GM18867 (cell line): Measurements from ENCODE around the gene GEMIN5.

Experiments
- ATAC-seq: cut with Tn5 transposase; IDR thresholded peaks from one replicate; pipeline ENCODE4 v1.9.1; 2021; ENCODE audit warnings: mild to moderate bottlenecking, moderate library complexity; ENCODE audit not compliant: unreplicated experiment

Gene GEMIN5

GRCh38 chr5:154850255-154851062, 87.6 kb downstream of the GEMIN5 start, which contains the start of gene FAXDC2:
Gene FAXDC2, minus strand, starts transcription at chr5:154850603. Its CDS starts 12,425 bp downstream, at chr5:154838178.
- no peak for ATAC-seq

- ATAC-seq = no peak
Measured at GRCh38 chr5:154849791-154850201, 88.2 kb downstream of the GEMIN5 start.

- ATAC-seq = no peak
Measured at GRCh38 chr5:154849264-154849785, 88.7 kb downstream of the GEMIN5 start.

GRCh38 chr5:154844809-154845208, 93.2 kb downstream of the GEMIN5 start:
- ATAC-seq = no peak

GRCh38 chr5:154842689-154843530, 95.1 kb downstream of the GEMIN5 start:
- no peak for ATAC-seq

- ATAC-seq = no peak
Measured at GRCh38 chr5:154841273-154841661, 96.7 kb downstream of the GEMIN5 start.

GRCh38 chr5:154840435-154841272, 97.4 kb downstream of the GEMIN5 start:
- no peak for ATAC-seq
